B cell (primary cell): ENCODE measurements around the gene RASL10A. TPM values are rescaled to one million over a fixed set of nuclear protein-coding genes. Genes with fewer than 3 reads are reported as not detected.

Experiments
- ATAC-seq: fragments of 200-7000 bp; cut with Tn5 transposase; one replicate; pipeline ENCODE4 v1.10.0; 2021; ENCODE audit warnings: low read depth, mild to moderate bottlenecking, moderate number of reproducible peaks, moderate library complexity
- CTCF ChIA-PET: fragments of 350-600 bp; sonication (Branson Sonifier 250); formaldehyde crosslinking; loops from one replicate; lab custom pipeline; 2021; ENCODE audit warnings: antibody characterized with exemption, inconsistent platforms; lab: Charles Lee
- POLR2A ChIA-PET: fragments of 350-600 bp; sonication (Branson Sonifier 250); formaldehyde crosslinking; loops from one replicate; lab custom pipeline; 2021; ENCODE audit warnings: antibody characterized with exemption; lab: Charles Lee
- DNase-seq: peaks from one replicate; pipeline ENCODE4 v3.0.0; 2013
- H2AFZ ChIP-seq: 2 replicates; pipeline ENCODE4 v1.6.1; 2012; ENCODE audit warnings: mild to moderate bottlenecking, low read depth, low read length; ENCODE audit not compliant: insufficient read depth, poor library complexity, severe bottlenecking
- H3K27ac ChIP-seq, 2 donors: 1 replicate in 1 of 2; 2 replicates in 1 of 2; pipeline ENCODE4 v1.5.1; 2012 to 2013; ENCODE audit warnings: low read length in 2 of 2, mild to moderate bottlenecking in 2 of 2, moderate library complexity in 1 of 2
- H3K27me3 ChIP-seq, 4 experiments: fragments of 200-600 bp in 1 of 4; sonication (generic) in 1 of 4; replicated peaks in 1 of 4; 1 replicate in 2 of 4; 2 replicates in 2 of 4; pipeline versions ENCODE4 v1.6.1 to v1.7.0; 2013 to 2016; ENCODE audit warnings: low read length in 3 of 4, mild to moderate bottlenecking in 2 of 4, mixed read lengths in 1 of 4, moderate library complexity in 1 of 4; ENCODE audit not compliant: insufficient read depth in 4 of 4, control insufficient read depth in 3 of 4; ENCODE audit errors: control extremely low read depth in 1 of 4
- H3K36me3 ChIP-seq, 2 experiments: replicated peaks in 1 of 2; 1 replicate in 1 of 2; 2 replicates in 1 of 2; pipeline versions ENCODE4 v1.6.1 to v1.7.1; 2013; ENCODE audit warnings: low read length in 1 of 2; ENCODE audit not compliant: insufficient read depth in 2 of 2, control insufficient read depth in 1 of 2; ENCODE audit errors: control extremely low read depth in 1 of 2, extremely low read depth in 1 of 2
- H3K4me1 ChIP-seq, 2 donors: fragments of 200-600 bp in 1 of 2; sonication (generic) in 1 of 2; 1 replicate in 1 of 2; 2 replicates in 1 of 2; pipeline versions ENCODE4 v1.5.1 to v1.6.1; 2013 to 2017; ENCODE audit warnings: low read length in 2 of 2; ENCODE audit not compliant: control insufficient read depth in 2 of 2, insufficient read depth in 2 of 2
- H3K4me2 ChIP-seq: replicated peaks from 2 replicates; pipeline ENCODE3; 2012; ENCODE audit warnings: mild to moderate bottlenecking, low read depth, low read length; ENCODE audit not compliant: poor library complexity, severe bottlenecking
- H3K4me3 ChIP-seq, 5 experiments: fragments of 200-600 bp in 1 of 5; sonication (generic) in 1 of 5; 1 replicate in 3 of 5; 2 replicates in 2 of 5; pipeline versions ENCODE4 v1.5.1 to v1.7.0; 2011 to 2016; ENCODE audit warnings: low read length in 4 of 5, mild to moderate bottlenecking in 4 of 5, low read depth in 2 of 5, control low read depth in 1 of 5, moderate library complexity in 1 of 5; ENCODE audit not compliant: insufficient read depth in 1 of 5; ENCODE audit errors: control extremely low read depth in 1 of 5, extremely low read depth in 1 of 5
- H3K79me2 ChIP-seq: fragments of 200-600 bp; sonication (generic); one replicate; pipeline ENCODE4 v1.6.0; 2016; ENCODE audit warnings: low read length; ENCODE audit not compliant: control insufficient read depth, insufficient read depth
- H3K9ac ChIP-seq: fragments of 200-600 bp; sonication (generic); 2 replicates; pipeline ENCODE4 v1.6.1; 2017; ENCODE audit warnings: mild to moderate bottlenecking, low read length, moderate library complexity
- H3K9me3 ChIP-seq, 3 donors: one replicate each; pipeline versions ENCODE4 v1.6.1 to v1.7.1; 2013; ENCODE audit warnings: low read length in 2 of 3; ENCODE audit not compliant: control insufficient read depth in 2 of 3, insufficient read depth in 1 of 3; ENCODE audit errors: control extremely low read depth in 1 of 3
- H4K20me1 ChIP-seq: 2 replicates; pipeline ENCODE4 v1.6.0; 2012; ENCODE audit warnings: mild to moderate bottlenecking, low read length; ENCODE audit not compliant: insufficient read depth, control insufficient read depth, poor library complexity, severe bottlenecking
- H3K27ac Mint-ChIP-seq: one replicate; pipeline ENCODE4 v1.8.0; 2021; ENCODE audit warnings: mixed read lengths
- H3K27me3 Mint-ChIP-seq: one replicate; pipeline ENCODE4 v1.8.0; 2021; ENCODE audit warnings: mixed read lengths
- H3K4me1 Mint-ChIP-seq: one replicate; pipeline ENCODE4 v1.8.0; 2021; ENCODE audit warnings: mixed read lengths
- H3K4me3 Mint-ChIP-seq: one replicate; pipeline ENCODE4 v1.8.0; 2021; ENCODE audit warnings: mixed read lengths
- H3K9me3 Mint-ChIP-seq: one replicate; pipeline ENCODE4 v1.8.0; 2022; ENCODE audit warnings: mixed read lengths; ENCODE audit not compliant: insufficient read depth
- CTCF ChIP-seq: fragments of 200-600 bp; IDR thresholded peaks from one replicate; pipeline ENCODE4 v1.8.0; 2022; ENCODE audit warnings: antibody characterized with exemption, mild to moderate bottlenecking
- EZH2 ChIP-seq: IDR thresholded peaks from 2 replicates; pipeline ENCODE4 v1.6.1; 2012; ENCODE audit warnings: borderline replicate concordance, low read depth, mild to moderate bottlenecking, moderate library complexity, low read length; ENCODE audit not compliant: insufficient read depth, poor library complexity, severe bottlenecking
- WGBS: methylation state at CpG from one replicate; pipeline ENCODE4 v1.1.5; 2013; ENCODE audit warnings: missing lambda C conversion rate; ENCODE audit not compliant: insufficient coverage; 5-methylcytosine and 5-hydroxymethylcytosine counted together
- intact Hi-C: fragments of 100-400 bp; cut with micrococcal nuclease; formaldehyde crosslinking; loops from one replicate; pipeline ENCODE4 v1.10.0; 2022
- polyA plus RNA-seq: library from polyadenylated mRNA; depleted of rRNA; stranded (reverse); fragments of >200 nt; gene quantifications from 2 replicates; pipeline ENCODE4 v1.2.3, GENCODE V29; 2012
- total RNA-seq, 2 donors: library from RNA; stranded (reverse); fragments of 120-200 nt in 1 of 2; gene quantifications; 1 replicate in 1 of 2; 2 replicates in 1 of 2; pipeline versions ENCODE4 v1.2.3 to v1.2.4, GENCODE V29; 2013 to 2022

The RASL10A gene
- total and polyA plus RNA-seq, 2 donors (not counting 1 experiment from before 2014, with no cell fraction given), result 2.8 to 4.7 TPM

- ChIA-PET POLR2A (no interaction called here), CTCF (no interaction called here)
- no peaks in the 10 kb centered on the region for H3K4me1 Mint-ChIP-seq
- no peak overlapping the region for H3K27ac Mint-ChIP-seq
- H2AFZ ChIP-seq, result no peak overlapping the region
- H3K9me3 ChIP-seq, result no peaks in the 10 kb centered on the region
- no peaks in the 10 kb centered on the region for H3K9me3 Mint-ChIP-seq
- ATAC-seq (no peak), DNase-seq (no peak)
- no peak overlapping the region for H3K4me2 ChIP-seq
- H3K27ac ChIP-seq, result no peak overlapping the region
- no peak overlapping the region for H3K4me3 ChIP-seq
- H3K4me3 Mint-ChIP-seq, result no peak overlapping the region
- H3K27me3 Mint-ChIP-seq, result no peaks in the 10 kb centered on the region
- H3K27me3 ChIP-seq, result no peaks in the 10 kb centered on the region
- intact Hi-C loops, result no loop called here
- H3K4me1 ChIP-seq, result no peaks in the 10 kb centered on the region
- TF ChIP-seq CTCF (no peak), EZH2 (no peak)
- H3K79me2 ChIP-seq, result no peaks in the 10 kb centered on the region
- no peak overlapping the region for H3K9ac ChIP-seq
- peaks cover 0 to 13% of the 10 kb centered on the region in 2 experiments for H3K36me3 ChIP-seq
- H4K20me1 ChIP-seq, result no peaks in the 10 kb centered on the region
Measured at GRCh38 chr22:29323641-29324040, 8.1 kb upstream of the RASL10A start.

GRCh38 chr22:29320546-29320945 lies 5.0 kb upstream of the RASL10A start:
- peaks cover 2% of the 10 kb centered on the region for H3K4me1 Mint-ChIP-seq
- peaks cover 0 to 3% (median 0%) of the 10 kb centered on the region in 3 donors for H3K9me3 ChIP-seq
- intact Hi-C loops, result no loop called here

More at GRCh38 chr22:29320546-29320945, 5.0 kb upstream of the RASL10A start:
- Histone ChIP-seq H3K27me3 (peaks cover 0 to 13% (median 4%) of the 10 kb centered on the region in 4 experiments), H3K4me2 (no peak overlapping the region), H3K79me2 (no peaks in the 10 kb centered on the region), H3K4me1 (peaks cover 4 to 5% of the 10 kb centered on the region in 2 donors), H3K9ac (no peak overlapping the region), H3K4me3 (no peak overlapping the region), H4K20me1 (no peaks in the 10 kb centered on the region), H3K36me3 (no peaks in the 10 kb centered on the region), H2AFZ (no peak overlapping the region), H3K27ac (no peak overlapping the region)
- no peak for ATAC-seq
- no CpG with 5 or more reads among the region's 1 CpG for WGBS
- Mint-ChIP-seq H3K27me3 (peaks cover 12% of the 10 kb centered on the region), H3K27ac (no peak overlapping the region), H3K4me3 (no peak overlapping the region), H3K9me3 (no peaks in the 10 kb centered on the region)
- ChIA-PET POLR2A (interaction anchor here (0.6 kb wide), 1 partner anchor 233 kb away, joined by 6 read pairs; the partner anchor contains the start of gene THOC5), CTCF (interaction anchor here (0.7 kb wide), 1 partner anchor 65 kb away, joined by 3 read pairs; no protein-coding TSS in a partner anchor)
- TF ChIP-seq EZH2 (no peak), CTCF (no peak)
- no peak for DNase-seq
